ENCODE measurements around the gene SIMC1.
A peak's percentile ranks its signal among the peaks of the same experiment; 100 is the strongest.

Gene SIMC1

GRCh38 chr5:176317534-176318374 lies 79.5 kb downstream of the SIMC1 start:
- no peak for DNase-seq

DNA sequence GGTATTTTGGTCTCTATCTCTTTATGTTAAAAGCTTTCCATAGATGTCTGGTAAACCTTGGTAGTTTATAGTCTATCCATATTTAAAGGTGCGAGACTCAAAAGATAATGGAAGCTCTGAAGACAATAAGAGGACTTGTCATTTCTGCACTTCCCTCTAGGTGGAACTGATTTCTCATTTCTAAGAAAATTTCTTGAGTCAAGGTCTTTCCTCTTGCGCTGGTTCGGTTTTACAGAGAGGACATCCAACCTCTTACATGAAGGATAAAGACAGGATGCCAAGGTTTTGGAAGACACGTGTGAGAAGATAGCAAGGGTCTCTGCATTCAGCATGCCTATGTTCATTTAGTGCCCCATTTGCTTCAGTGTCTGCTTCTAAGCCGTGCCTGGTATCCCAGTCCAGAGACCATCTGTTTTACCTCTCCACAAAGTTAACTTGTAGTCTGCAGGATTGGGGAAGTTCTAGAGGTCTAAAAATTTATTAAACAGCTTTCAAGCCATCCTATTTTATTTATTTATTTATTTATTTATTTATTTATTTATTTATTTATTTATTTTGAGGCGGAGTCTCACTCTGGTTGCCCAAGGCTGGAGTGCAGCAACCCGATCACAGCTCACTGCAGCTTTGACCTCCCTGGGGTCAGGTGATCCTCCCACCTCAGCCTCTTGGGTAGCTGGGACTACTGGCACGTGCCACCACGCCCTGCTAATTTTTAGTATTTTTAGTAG lies 81.8 kb downstream of the SIMC1 start:
- no peak for DNase-seq

DNA sequence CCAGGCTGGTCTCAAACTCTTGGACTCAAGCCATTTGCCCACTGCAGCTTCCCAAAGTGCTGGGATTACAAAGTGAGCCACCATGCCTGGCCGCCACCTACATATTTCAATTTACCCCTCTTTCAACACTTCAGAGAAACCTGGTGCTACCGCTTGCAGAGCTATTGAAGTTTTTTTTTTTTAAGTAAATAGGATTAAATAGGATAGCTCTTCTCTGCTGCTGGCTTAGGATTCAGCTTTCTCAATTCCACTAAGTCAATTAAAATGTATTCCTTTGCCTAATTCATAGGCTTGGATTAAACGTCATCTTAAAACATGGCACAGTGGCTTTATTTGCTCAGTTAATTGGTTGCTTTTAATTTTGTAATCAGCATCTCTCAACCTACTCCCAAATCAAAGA lies 82.4 kb downstream of the SIMC1 start:
- DNase-seq, result no peak

GRCh38 chr5:176334031-176334770 lies 96.0 kb downstream of the SIMC1 start:
- no peak for DNase-seq

- no peak for DNase-seq
Observed at GRCh38 chr5:176337913-176338312, 99.7 kb downstream of the SIMC1 start.

DNA sequence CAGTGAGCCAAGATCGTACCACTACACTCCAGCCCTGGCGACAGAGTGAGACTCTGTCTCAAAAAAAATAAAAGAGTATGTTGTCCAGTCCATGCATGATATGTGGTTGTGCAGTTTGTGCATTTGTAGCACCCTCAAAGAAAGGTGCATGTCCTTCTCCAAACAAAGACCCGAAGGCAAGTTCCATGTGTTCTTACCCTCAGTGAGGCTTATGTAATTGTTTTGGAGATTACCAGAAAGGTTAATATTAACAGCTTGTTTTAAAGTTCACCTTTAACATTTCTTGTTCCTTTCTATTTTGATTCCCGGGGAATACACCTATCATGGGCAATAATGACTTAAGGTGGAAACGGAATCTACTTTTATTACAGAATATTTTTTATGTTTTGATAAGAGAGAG lies 101.1 kb downstream of the SIMC1 start:
- DNase-seq, result no peak

GRCh38 chr5:176341325-176342157 lies 103.3 kb downstream of the SIMC1 start:
- DNase-seq, result no peak

GRCh38 chr5:176342158-176342483 lies 103.9 kb downstream of the SIMC1 start:
- DNase-seq, result no peak

DNA sequence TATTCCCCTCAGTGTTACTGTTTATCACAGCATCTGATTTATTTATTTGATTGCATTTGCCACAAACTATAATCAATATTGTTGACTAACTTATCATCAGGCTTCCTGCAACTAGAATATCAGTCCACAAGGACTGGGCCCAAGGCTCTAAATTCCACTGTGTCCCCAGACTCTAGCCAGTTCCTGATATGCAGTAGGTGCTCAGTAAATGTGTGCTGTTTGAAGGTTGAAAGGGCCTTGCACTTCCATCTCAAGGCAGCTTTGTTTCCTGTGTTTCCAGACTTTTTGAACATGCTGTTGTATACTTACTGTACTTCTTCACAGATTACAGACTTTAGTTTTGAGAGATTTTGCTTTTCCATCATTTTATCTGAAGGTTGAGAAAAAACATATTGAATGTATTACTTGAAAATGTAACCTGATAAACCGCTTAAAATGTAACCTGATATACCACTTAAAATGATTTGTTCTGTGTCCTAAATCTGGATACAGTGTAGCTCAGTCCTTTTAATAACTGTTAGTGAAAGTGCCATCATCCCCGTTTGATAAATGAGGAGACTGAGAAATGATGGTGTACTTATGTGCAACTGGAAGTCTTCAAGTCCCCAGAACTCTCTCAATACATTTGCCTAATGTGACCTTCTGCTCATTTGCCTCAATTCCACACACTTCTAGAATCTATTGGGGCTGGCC lies 104.7 kb downstream of the SIMC1 start:
- DNase-seq, result no peak

GRCh38 chr5:176350416-176350815 lies 112.2 kb downstream of the SIMC1 start:
- DNase-seq, result no peak

DNA sequence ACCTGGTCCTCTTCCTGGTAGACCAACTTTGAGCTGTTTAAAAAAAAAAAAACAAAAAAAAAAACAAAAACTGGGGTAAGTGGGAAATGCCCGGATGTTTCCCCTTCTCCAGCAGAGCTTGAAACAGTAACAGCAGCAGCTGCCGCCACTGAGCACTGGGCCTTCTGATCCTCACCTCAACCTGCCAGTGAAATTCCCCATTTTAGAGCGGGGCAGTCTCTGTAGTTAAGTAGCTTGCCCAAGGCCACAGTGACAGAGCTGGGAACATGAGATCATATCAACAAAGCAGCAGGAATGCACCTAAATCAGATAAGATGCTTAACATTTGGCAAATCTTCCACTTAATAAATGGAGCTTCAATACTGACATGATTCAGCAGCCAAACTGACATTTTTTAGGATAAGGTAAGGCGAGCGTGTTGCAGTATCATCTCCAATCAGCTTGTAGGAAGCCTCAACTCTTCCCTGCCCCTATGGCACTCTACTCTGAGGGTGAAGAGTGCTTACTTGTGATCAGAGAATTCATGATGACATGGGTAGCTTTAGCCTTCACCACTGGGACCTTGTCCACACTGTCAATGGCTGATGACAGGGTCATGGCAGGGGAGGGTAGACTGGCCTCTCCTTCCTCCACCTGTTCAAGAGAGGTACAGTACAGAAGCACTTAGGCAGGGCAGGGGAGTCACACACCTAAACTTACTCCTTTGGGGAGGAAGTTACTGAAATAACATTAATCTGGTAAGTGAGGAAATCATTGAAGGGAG lies 114.1 kb downstream of the SIMC1 start:
- no peak for DNase-seq

DNA sequence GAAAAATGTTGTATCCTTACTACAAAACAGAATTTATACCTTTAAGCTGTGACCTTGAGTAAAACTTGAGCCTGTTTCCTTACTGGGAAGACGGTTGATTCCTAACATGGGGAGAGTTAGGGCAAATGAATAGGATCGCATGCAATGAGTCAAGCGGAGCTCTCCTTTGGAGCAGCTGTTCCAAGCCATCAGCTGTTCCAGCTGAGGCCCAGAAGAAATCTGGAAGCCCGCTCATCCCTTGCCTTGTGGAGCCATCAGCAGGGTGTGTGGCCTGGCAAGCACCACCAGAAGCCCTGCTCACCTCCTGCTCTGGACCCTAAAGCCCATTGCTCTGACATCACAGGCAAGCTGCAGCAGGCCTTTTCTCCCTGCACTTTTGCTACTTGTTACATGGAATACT lies 115.3 kb downstream of the SIMC1 start:
- DNase-seq, result no peak

DNA sequence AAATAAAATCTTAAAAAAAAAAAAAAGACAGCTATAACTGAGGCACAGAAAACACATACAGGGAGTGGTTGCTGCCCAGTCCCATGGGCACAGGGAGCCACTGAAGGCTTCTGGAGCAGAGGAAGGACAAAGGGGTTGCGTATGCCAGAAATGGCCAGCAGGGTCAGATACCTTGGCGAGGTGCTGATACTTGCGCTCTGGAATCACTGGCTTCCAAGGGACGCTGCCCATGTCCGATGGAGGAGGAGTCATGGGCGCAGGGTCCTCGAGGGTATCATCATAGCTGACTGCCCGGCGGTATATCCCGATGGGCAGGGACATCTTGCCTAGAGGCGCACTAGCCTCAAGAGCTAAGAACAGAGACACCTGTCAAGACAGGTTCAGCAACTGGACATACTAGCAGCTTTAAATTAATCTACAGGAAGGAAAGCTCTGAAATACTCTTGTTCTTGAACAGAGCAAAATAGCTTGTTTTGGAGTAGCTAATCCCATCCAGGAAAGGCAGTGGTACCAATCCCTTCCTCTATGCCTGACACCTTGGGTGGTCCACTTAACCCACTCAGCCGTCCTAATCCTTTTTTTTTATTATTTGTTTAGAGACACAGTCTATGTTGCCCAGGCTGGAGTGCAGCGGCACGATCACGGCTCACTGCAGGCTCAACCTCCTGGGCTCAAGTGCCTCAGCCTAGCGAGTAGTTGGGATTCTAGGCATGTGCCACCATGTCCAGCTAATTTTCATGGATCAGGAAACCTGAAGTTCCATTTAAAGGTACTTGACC lies 117.4 kb downstream of the SIMC1 start:
- DNase-seq, result no peak

GRCh38 chr5:176356179-176356566 lies 117.9 kb downstream of the SIMC1 start:
- no peak for DNase-seq

- DNase-seq, result no peak
Observed at GRCh38 chr5:176359658-176360057, 121.4 kb downstream of the SIMC1 start.

DNA sequence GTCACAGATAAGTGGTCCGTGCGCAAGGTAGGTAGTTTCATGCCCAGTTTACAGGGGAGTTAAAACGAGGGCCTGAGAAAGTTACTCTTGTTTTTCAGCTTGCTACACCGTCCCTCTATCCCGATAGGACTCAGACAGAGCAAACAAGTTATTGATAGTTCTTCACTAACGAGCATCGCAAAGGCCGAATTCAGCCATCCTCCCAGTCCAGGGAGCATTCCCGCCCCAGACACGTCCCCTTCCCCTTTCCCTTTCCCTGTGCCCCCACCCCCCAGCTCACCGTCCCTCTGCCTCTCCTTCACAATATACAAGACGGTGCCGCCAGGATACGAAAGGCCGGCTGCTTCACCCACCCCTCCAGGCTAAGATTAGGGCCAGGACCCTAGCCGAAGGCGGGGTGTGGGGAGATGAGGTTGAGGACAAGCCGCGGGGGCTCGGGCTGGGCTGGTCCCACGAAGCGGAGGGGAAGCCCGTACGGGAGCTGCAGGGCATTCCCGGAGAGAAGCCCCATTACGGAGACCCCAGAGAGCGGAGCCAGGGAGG lies 122.7 kb downstream of the SIMC1 start:
- no peak for DNase-seq

GRCh38 chr5:176361437-176362232 lies 123.4 kb downstream of the SIMC1 start, which contains the start of gene KIAA1191:
TSS of gene KIAA1191 (minus strand) at chr5:176361764. CDS start at chr5:176359508, 2,256 bp downstream.
- peak; percentile 69 for DNase-seq

DNA sequence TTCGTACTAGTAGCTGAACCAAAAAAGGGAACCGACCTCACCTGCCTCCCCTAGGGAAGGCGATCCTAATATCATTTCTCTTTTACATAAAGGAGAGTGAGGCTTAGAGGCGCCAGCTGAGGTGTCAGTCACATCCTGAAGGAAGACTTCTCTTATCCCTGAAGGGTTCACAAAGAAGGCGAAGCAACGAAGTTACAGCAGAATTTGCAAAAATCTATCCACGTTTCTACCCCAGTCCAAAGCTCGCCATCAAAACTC lies 123.9 kb downstream of the SIMC1 start:
- DNase-seq, result no peak

- no peak for DNase-seq
Observed at GRCh38 chr5:176364765-176365350, 126.6 kb downstream of the SIMC1 start.
